ENCODE data around the gene STXBP6.
"Not testable (repeated sequence)": the region's sequence is repeated elsewhere in the genome, so short reads cannot be mapped to it uniquely, and the experiment has no call there.

Gene STXBP6

GRCh38 chr14:24806061-24806678 lies 243.8 kb downstream of the STXBP6 start:
- peak; percentile 4 for DNase-seq (ENCODE audit: low read depth)
- no peak overlapping the region for H3K4me3 ChIP-seq (ENCODE audit: control insufficient read depth, low read depth, low read length)
- peak; percentile 72 for TF ChIP-seq CTCF (IDR thresholded peaks at IDR 0.05; ENCODE audit: control insufficient read depth, insufficient read depth, low read depth, low read length, missing control alignments)

GRCh38 chr14:24804552-24805212 lies 245.3 kb downstream of the STXBP6 start:
- no peak overlapping the region for H3K4me3 ChIP-seq (ENCODE audit: control insufficient read depth, low read depth, low read length)
- TF ChIP-seq CTCF (IDR thresholded peaks at IDR 0.05; ENCODE audit: control insufficient read depth, insufficient read depth, low read depth, low read length, missing control alignments), result no peak
- no peak for DNase-seq (ENCODE audit: low read depth)

DNA sequence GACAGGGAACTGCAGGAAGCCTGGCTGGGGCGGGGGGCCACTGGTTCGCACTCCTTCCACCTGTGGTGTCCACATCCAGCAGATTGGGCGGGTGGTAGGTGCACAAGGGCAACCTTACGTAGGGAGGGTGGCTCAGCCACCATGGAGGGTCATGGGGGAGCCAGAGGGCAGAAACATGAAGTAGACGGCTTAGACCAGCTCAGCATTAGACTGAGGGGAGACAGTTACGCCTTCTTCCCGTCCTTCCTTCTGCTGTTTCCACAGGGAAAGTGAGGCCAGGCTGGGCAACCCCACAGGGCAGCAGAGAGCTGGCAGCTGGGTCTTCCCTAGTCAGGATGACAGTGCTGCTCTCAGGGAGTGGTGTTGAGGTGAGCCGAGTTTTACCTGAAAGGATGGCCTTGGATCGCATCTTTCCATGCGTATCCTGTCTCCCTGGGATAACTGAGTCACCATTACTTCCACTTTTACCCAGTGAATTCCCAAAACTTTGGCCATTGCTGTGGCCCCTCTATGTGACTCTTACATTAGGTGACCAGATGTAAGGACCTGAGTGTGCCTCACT lies 245.9 kb downstream of the STXBP6 start:
- DNase-seq (ENCODE audit: low read depth), result no peak
- no peak for TF ChIP-seq CTCF (IDR thresholded peaks at IDR 0.05; ENCODE audit: control insufficient read depth, insufficient read depth, low read depth, low read length, missing control alignments)
- H3K4me3 ChIP-seq (ENCODE audit: control insufficient read depth, low read depth, low read length), result no peak overlapping the region

GRCh38 chr14:24803426-24803825 lies 246.5 kb downstream of the STXBP6 start:
- not testable (repeated sequence) for H3K4me3 ChIP-seq (ENCODE audit: control insufficient read depth, low read depth, low read length); DNase-seq (ENCODE audit: low read depth)

DNA sequence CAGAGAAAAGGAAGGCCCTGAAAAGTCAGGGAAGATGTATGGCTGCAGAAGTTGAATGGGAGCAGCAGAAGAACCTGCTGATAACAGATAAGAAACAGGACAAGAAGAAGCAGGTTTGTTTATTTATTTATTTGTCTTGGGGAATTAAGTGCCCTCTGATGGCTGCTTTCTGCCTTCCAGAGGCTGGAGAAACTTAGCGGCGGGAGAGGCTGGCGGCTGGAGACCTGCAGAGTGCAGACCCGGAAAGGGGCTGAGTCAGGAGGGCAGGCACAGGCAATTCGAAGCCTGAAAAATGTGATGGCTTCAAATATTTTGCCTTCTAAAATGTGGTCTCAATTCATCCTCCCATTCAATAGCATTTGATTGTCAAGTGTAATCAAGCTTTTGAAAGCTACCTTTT lies 247.7 kb downstream of the STXBP6 start:
- no peak for DNase-seq (ENCODE audit: low read depth)
- no peak for TF ChIP-seq CTCF (IDR thresholded peaks at IDR 0.05; ENCODE audit: control insufficient read depth, insufficient read depth, low read depth, low read length, missing control alignments)
- H3K4me3 ChIP-seq (ENCODE audit: control insufficient read depth, low read depth, low read length), result no peak overlapping the region

DNA sequence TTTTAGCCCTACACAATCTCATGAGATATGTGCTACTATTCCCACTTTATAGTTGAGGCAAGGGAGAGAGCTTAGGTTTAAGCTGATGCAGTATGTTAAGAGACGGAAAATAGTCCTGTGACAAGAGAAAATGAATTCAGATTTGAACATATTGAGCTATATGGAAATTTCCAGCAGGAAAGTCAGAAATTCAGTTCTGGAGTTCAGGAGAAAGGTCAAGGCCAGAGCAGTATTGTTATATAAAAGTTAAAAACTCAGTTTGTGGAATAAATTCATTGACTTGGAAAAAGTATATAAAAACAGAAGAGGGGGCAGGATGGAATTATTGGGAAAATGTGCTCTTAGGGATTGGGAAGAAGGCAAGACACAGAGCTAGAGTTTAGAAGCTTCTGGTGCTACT lies 248.9 kb downstream of the STXBP6 start:
- TF ChIP-seq CTCF (IDR thresholded peaks at IDR 0.05; ENCODE audit: control insufficient read depth, insufficient read depth, low read depth, low read length, missing control alignments), result no peak
- no peak for DNase-seq (ENCODE audit: low read depth)
- no peak overlapping the region for H3K4me3 ChIP-seq (ENCODE audit: control insufficient read depth, low read depth, low read length)

- DNase-seq (ENCODE audit: low read depth), result no peak
- TF ChIP-seq CTCF (IDR thresholded peaks at IDR 0.05; ENCODE audit: control insufficient read depth, insufficient read depth, low read depth, low read length, missing control alignments), result no peak
- H3K4me3 ChIP-seq (ENCODE audit: control insufficient read depth, low read depth, low read length), result no peak overlapping the region
These were observed 251.0 kb downstream of the STXBP6 start for GRCh38 chr14:24798911-24799462.
